ENCODE data around the gene CCDC102B. TPM values are rescaled to one million over a fixed set of nuclear protein-coding genes. Genes with fewer than 3 reads are reported as not detected.

Gene CCDC102B
- total and polyA plus RNA-seq, 3 donors from 2014 or later = 13.3 to 25.1 (median 14.9) TPM

- H3K9me3 ChIP-seq = no peaks in the 10 kb centered on the region
- H3K4me3 ChIP-seq = no peak overlapping the region
- intact Hi-C loops (cut with DNase I; ENCODE audit: low total_unique reads) = no loop called here
- TF ChIP-seq, protein P1, sequence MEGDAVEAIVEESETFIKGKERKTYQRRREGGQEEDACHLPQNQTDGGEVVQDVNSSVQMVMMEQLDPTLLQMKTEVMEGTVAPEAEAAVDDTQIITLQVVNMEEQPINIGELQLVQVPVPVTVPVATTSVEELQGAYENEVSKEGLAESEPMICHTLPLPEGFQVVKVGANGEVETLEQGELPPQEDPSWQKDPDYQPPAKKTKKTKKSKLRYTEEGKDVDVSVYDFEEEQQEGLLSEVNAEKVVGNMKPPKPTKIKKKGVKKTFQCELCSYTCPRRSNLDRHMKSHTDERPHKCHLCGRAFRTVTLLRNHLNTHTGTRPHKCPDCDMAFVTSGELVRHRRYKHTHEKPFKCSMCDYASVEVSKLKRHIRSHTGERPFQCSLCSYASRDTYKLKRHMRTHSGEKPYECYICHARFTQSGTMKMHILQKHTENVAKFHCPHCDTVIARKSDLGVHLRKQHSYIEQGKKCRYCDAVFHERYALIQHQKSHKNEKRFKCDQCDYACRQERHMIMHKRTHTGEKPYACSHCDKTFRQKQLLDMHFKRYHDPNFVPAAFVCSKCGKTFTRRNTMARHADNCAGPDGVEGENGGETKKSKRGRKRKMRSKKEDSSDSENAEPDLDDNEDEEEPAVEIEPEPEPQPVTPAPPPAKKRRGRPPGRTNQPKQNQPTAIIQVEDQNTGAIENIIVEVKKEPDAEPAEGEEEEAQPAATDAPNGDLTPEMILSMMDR (IDR thresholded peaks at IDR 0.05) = no peak
- TF ChIP-seq POLR2A (IDR thresholded peaks at IDR 0.05) = no peak
- no peaks in the 10 kb centered on the region for H3K4me1 ChIP-seq
- no peaks in the 10 kb centered on the region for H3K27me3 ChIP-seq
- no peak overlapping the region for H3K27ac ChIP-seq
- no peak for DNase-seq
- WGBS, 2 donors = 39 to 50% methylated on average over 1 of the region's 1 CpG
- H3K36me3 ChIP-seq (ENCODE audit: low read depth, missing control alignments) = no peaks in the 10 kb centered on the region
These were observed 146.4 kb downstream of the CCDC102B start for GRCh38 chr18:68944330-68944729.

GRCh38 chr18:68944826-68945225 is 146.9 kb downstream of the CCDC102B start:
- H3K27me3 ChIP-seq = no peaks in the 10 kb centered on the region
- intact Hi-C loops (cut with DNase I; ENCODE audit: low total_unique reads) = no loop called here
- no peak for DNase-seq
- 80 to 84% methylated on average over 1 of the region's 1 CpG for WGBS, 2 donors
- H3K9me3 ChIP-seq = no peaks in the 10 kb centered on the region
- TF ChIP-seq, protein P1 (IDR thresholded peaks at IDR 0.05) = no peak
- TF ChIP-seq POLR2A (IDR thresholded peaks at IDR 0.05) = no peak
- no peaks in the 10 kb centered on the region for H3K4me1 ChIP-seq
- H3K27ac ChIP-seq = no peak overlapping the region
- H3K36me3 ChIP-seq (ENCODE audit: low read depth, missing control alignments) = no peaks in the 10 kb centered on the region
- no peak overlapping the region for H3K4me3 ChIP-seq

GRCh38 chr18:68948622-68949021 is 150.7 kb downstream of the CCDC102B start:
- 84 to 93% methylated on average over 4 of the region's 4 CpGs for WGBS, 2 donors
- H3K9me3 ChIP-seq = no peaks in the 10 kb centered on the region
- no peaks in the 10 kb centered on the region for H3K4me1 ChIP-seq
- intact Hi-C loops (cut with DNase I; ENCODE audit: low total_unique reads) = no loop called here
- H3K27me3 ChIP-seq = no peaks in the 10 kb centered on the region
- TF ChIP-seq, protein P1 (IDR thresholded peaks at IDR 0.05) = no peak
- no peak for TF ChIP-seq POLR2A (IDR thresholded peaks at IDR 0.05)
- no peaks in the 10 kb centered on the region for H3K36me3 ChIP-seq (ENCODE audit: low read depth, missing control alignments)
- no peak overlapping the region for H3K27ac ChIP-seq
- no peak for DNase-seq
- no peak overlapping the region for H3K4me3 ChIP-seq

DNA sequence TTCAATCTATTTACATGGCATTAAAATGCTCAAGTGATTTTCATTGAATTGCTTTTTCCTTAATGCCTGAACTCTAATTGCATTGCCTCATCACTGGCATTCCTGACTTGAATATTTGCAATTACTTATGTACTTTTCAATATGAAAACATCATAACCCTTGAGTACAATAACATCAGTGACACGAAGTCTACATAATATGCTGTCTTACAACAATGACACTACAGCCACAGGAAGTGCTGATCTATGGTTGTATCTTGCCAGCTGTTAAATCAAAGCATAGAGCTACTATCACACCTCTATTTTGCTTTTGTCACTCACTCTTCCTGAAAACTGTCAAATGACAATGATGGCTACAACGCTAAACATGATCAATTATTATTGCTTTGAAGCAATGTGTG is 156.9 kb downstream of the CCDC102B start:
- H3K4me3 ChIP-seq = no peak overlapping the region
- no peaks in the 10 kb centered on the region for H3K27me3 ChIP-seq
- TF ChIP-seq, protein P1 (IDR thresholded peaks at IDR 0.05) = no peak
- TF ChIP-seq POLR2A (IDR thresholded peaks at IDR 0.05) = no peak
- no peaks in the 10 kb centered on the region for H3K9me3 ChIP-seq
- no peak overlapping the region for H3K27ac ChIP-seq
- DNase-seq = no peak
- intact Hi-C loops (cut with DNase I; ENCODE audit: low total_unique reads) = no loop called here
- no peaks in the 10 kb centered on the region for H3K4me1 ChIP-seq
- H3K36me3 ChIP-seq (ENCODE audit: low read depth, missing control alignments) = no peaks in the 10 kb centered on the region
- 86 to 87% methylated on average over 2 of the region's 2 CpGs for WGBS, 2 donors

- H3K4me1 ChIP-seq = no peaks in the 10 kb centered on the region
- H3K4me3 ChIP-seq = no peak overlapping the region
- no peak for DNase-seq
- TF ChIP-seq POLR2A (IDR thresholded peaks at IDR 0.05) = no peak
- TF ChIP-seq, protein P1 (IDR thresholded peaks at IDR 0.05) = no peak
- 70 to 79% methylated on average over 2 of the region's 2 CpGs for WGBS, 2 donors
- H3K27ac ChIP-seq = no peak overlapping the region
- H3K36me3 ChIP-seq (ENCODE audit: low read depth, missing control alignments) = no peaks in the 10 kb centered on the region
- intact Hi-C loops (cut with DNase I; ENCODE audit: low total_unique reads) = no loop called here
- H3K27me3 ChIP-seq = no peaks in the 10 kb centered on the region
- no peaks in the 10 kb centered on the region for H3K9me3 ChIP-seq
These were observed 158.8 kb downstream of the CCDC102B start for GRCh38 chr18:68956650-68957049.

All from testis (tissue), 3 donors.